SK-N-SH treated with all-trans-retinoic acid at 6 μM for 48 hours (cell line): ENCODE results near the gene ABI3.

Experiments used
- ARNTL ChIP-seq: fragments of 450-650 bp; formaldehyde crosslinking; IDR thresholded peaks from 2 replicates; pipeline ENCODE4 v1.5.0; 2020; ENCODE audit warnings: low read depth, mild to moderate bottlenecking, moderate library complexity, borderline replicate concordance
- CSDC2 ChIP-seq: fragments of 250-450 bp; sonication (Bioruptor Pico); IDR thresholded peaks from 2 replicates; pipeline ENCODE4 v1.5.0; 2020; ENCODE audit warnings: mild to moderate bottlenecking, moderate library complexity
- ESRRG ChIP-seq: fragments of 250-450 bp; sonication (Bioruptor Pico); IDR thresholded peaks from 2 replicates; pipeline ENCODE4 v1.6.1; 2021; ENCODE audit warnings: mild to moderate bottlenecking
- PATZ1 ChIP-seq: fragments of 250-450 bp; sonication (Bioruptor Pico); IDR thresholded peaks from 2 replicates; pipeline ENCODE4 v1.8.0; 2020; ENCODE audit warnings: mild to moderate bottlenecking, moderate library complexity, borderline replicate concordance
- SNAI2 ChIP-seq: fragments of 250-450 bp; sonication (Bioruptor Pico); IDR thresholded peaks from 2 replicates; pipeline ENCODE4 v1.5.0; 2020; ENCODE audit warnings: mild to moderate bottlenecking, moderate library complexity
- ZFP3 ChIP-seq: fragments of 250-450 bp; sonication (Bioruptor Pico); IDR thresholded peaks from 2 replicates; pipeline ENCODE4 v1.5.0; 2020; ENCODE audit warnings: mild to moderate bottlenecking, moderate library complexity
- ZFP30 ChIP-seq: fragments of 450-650 bp; formaldehyde crosslinking; IDR thresholded peaks from 2 replicates; pipeline ENCODE4 v1.5.0; 2022; ENCODE audit warnings: mild to moderate bottlenecking, moderate library complexity
- ZNF8 ChIP-seq: fragments of 450-650 bp; formaldehyde crosslinking; IDR thresholded peaks from 2 replicates; pipeline ENCODE4 v1.5.0; 2020; ENCODE audit warnings: mild to moderate bottlenecking, moderate library complexity

- TF ChIP-seq ZNF8 (CRISPR knock-in tag) (no peak), SNAI2 (CRISPR knock-in tag) (no peak), ARNTL (CRISPR knock-in tag) (no peak), CSDC2 (CRISPR knock-in tag) (no peak), ZFP3 (CRISPR knock-in tag) (no peak), ZFP30 (CRISPR knock-in tag) (no peak), ESRRG (CRISPR knock-in tag) (no peak), PATZ1 (CRISPR knock-in tag) (no peak)
Observed at GRCh38 chr17:49191409-49191916, 19.0 kb upstream of the ABI3 start.
